GM18870 (cell line): ENCODE results near the gene UPK3A.
"Not testable (repeated sequence)": the region's sequence is repeated elsewhere in the genome, so short reads cannot be mapped to it uniquely, and the experiment has no call there.

Experiments used
- ATAC-seq: cut with Tn5 transposase; IDR thresholded peaks from one replicate; pipeline ENCODE4 v1.9.1; 2021; ENCODE audit warnings: moderate library complexity; ENCODE audit not compliant: unreplicated experiment

Gene UPK3A

DNA sequence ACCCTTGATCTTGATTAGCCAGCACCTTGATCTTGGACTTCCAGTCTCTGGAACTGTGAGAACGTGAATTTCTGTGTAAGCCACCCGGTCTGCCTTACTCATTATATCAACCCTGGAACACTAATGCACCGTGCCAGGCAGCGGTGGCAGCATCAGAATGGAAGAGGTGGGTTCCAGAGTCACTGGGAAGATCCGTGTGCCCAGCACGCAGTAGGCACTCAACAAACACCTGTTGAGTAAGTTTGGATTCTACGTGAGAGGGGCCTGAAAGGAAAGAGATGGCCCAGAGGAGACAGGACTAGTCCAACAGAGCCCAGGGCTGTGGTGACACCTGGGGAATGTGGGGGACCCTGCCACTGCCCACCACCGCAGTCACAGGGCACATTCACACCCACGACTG is 6.6 kb upstream of the UPK3A start:
- no peak for ATAC-seq

DNA sequence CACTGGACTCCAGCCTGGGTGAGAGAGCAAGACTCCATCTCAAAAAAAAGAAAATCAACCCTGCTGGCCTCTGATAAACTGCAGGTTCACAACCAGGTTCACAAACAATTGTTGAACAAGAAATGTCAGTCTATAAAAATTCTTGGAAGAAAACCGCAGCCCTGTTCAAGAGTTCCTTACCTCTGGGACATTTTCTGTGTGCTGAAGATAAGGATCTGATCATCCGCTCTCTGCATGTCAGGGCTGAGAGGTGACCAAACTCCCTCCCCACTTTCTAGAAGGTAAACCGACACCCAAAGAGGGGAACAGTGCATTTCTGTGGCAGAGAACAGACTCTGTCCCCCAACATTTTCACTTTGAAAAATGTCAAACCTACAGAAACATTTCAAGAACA is 4.2 kb upstream of the UPK3A start:
- no peak for ATAC-seq

DNA sequence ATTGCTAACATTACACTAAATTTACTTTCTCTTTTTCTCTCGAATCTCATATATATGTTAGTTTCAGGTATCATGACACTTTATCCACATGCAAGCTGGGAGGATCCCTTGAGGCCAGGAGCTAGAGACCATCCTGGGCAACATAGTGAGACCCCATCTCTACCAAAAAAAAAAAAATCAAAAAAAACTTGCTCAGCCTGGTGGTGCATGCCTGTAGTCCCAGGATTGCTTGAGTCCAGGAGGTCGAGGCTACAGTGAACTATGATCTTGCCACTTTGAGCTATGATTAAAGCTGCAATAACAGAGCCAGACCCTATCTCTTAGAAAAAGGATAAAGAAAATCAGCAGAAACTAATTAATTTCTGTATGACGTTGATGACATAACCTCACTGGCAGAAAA is 3.7 kb upstream of the UPK3A start:
- no peak for ATAC-seq

DNA sequence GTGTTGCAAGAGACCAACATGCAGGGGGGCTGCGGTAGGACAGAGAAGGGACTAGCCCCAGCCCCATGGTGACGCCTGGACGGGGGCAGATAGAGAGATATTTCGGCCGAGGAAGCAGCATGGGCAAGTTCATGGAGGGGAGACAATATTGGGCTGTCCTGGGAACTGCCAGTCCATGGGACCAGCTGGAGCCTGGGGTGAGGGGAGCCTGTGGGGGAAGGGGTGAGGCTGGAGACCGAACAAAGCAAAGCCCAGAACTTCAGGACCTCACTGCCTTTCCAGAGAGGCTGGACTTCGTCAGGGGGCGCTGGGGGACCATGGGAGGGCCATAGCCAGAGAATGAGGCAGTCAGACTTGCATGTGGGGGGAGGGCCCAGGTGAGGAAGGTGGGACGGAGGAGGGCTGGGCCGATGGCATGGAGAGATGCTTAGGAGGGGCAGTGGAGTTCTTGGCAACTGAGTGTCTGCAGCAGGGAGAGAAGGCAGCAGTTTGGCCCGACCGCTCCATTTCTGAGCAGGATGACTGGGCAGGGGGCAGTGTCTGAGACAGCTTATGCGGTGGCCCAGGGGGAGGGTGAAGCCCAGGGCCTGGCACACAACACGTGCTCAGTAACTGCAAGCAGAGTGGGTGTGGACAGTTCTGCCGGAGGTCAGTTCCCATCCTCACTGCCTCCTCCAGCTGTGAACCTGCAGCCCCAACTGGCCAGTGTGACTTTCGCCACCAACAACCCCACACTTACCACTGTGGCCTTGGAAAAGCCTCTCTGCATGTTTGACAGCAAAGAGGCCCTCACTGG is 712 bp downstream of the UPK3A start:
- ATAC-seq, result no peak

GRCh38 chr22:45286854-45287551 is 2.3 kb downstream of the UPK3A start:
- ATAC-seq, result no peak

DNA sequence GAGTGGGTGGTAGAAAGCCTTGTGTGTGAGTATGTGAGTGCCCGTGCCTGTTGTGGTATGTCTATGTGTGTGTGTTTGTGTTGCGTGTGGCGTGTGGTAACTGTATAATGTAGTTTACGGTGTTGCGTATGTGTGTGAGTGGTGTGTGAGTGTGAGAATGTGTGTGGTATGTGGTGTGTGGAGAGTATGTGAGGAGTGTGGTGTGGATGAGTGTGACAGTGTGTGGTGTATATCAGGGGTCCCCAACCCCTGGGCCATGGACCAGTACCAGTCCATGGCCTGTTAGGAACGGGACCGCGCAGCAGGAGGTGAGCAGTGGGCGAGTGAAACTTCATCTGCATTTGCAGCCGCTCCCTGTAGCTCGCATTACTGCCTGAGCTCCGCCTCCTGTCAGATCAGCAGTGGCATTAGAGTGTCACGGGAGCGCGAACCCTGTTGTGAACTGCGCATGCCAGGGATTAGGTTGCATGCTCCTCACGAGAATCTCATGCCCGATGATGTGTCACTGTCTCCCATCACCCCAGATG is 5.7 kb downstream of the UPK3A start:
- ATAC-seq, result no peak

DNA sequence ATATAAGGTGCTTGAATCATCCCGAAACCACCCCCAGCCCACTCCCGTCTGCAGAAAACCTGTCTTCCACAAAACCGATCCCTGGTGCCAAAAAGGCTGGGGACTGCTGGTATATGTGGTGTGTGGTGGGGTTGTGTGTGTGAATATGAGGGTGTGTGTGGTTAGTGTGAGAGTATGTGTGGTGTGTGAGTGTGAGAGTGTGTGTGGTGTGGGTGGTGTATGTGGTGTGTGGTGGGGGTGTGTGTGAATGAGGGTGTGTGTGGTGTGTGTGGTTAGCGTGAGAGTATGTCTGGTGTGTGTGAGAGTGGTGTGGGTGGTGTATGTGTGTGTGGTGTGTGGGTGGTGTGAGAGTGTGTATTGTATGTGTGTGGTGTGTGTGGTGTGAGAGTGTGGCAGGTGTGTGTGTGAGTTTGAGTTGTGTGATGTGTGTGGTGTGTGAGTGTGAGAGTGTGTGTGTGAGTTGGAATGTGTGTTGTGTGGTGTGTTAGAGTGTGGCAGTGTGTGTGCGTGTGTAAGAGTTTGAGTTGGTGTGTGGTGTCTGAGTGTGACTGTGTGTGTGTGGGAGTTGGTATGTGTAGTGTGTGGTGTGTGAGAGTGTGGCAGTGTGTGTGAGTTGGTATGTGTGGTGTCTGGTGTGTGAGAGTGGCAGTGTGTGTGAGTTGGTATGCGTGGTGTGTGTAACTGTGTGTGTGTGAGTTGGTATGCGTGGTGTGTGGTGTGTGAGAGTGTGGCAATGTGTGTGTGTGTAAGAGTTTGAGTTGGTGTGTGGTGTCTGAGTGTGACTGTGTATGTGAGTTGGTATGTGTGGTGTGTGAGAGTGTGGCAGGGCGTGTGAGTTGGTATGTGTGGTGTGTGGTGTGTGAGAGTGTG is 6.5 kb downstream of the UPK3A start:
- no peak for ATAC-seq

- ATAC-seq, result no peak
These were observed 7.2 kb downstream of the UPK3A start for GRCh38 chr22:45291931-45292290.

- no peak for ATAC-seq
These were observed 8.1 kb downstream of the UPK3A start for GRCh38 chr22:45292731-45293442.

DNA sequence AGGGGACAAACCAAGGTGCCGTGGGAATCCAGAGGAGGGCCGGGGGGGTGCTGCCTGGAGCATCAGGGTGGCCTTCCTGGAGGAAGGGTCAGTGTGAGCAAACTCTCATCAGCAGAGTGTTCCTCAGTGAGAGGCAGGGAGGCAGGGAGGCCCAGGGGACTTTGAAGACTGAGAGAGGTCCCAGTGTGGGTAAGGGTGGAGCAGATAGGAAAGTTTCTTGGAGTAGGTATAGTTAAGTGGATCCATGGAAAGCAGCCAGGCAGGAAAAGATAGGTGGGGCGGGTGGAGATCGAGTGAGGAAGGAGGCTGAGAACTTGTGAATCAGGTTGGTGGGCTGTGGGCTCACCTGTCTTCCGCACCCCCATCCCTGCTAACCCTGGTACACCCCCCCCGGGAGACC is 9.3 kb downstream of the UPK3A start:
- ATAC-seq, result no peak

GRCh38 chr22:45295004-45295403 is 10.3 kb downstream of the UPK3A start:
- ATAC-seq, result not testable (repeated sequence)

DNA sequence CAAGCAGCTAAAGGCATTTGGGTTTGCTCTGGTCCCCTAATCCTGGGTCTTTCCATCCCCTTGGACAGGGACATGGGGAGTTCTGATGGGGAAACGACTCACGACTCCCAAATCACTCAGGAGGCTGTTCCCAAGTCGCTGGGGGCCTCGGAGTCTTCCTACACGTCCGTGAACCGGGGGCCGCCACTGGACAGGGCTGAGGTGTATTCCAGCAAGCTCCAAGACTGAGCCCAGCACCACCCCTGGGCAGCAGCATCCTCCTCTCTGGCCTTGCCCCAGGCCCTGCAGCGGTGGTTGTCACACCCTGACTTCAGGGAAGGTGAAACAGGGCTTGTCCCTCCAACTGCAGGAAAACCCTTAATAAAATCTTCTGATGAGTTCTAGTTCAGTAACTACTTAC is 10.7 kb downstream of the UPK3A start:
- no peak for ATAC-seq

DNA sequence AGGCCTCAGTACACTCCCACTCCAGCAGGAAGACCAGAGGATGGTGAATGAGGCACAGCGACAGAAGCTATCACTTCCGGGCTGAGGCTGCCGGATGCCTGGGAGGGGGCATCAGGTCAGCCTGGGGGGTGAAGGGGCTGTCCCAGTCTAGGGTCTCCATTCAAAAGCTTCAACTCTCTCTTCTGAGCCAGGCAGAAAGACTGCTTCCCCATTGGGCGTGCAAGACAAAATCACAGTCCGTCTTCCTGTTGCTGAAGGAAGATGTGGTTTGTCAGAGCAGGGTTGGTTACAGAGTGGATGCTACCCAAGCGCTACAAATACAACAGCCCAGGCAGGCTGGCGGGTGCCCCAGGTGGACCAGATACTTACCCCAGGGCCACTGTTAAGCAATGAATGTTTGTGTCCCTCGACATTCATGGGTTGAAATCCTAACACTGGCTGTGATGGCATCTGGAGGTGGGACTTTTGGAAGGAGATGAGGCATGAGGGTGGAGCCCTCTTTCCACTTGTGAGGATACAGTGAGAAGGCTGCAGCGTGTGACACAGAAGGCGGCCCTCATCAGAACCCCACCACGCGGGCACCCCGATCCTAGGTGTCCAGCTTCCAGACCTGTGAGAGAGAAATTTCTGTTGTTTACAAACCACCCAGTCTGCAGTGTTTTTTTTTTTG is 12.0 kb downstream of the UPK3A start:
- ATAC-seq, result no peak

- ATAC-seq, result no peak
These were observed 14.3 kb downstream of the UPK3A start for GRCh38 chr22:45298934-45299505.

- no peak for ATAC-seq
These were observed 18.0 kb downstream of the UPK3A start for GRCh38 chr22:45302751-45303150.

- ATAC-seq, result no peak
These were observed 18.4 kb downstream of the UPK3A start for GRCh38 chr22:45303181-45303580.

DNA sequence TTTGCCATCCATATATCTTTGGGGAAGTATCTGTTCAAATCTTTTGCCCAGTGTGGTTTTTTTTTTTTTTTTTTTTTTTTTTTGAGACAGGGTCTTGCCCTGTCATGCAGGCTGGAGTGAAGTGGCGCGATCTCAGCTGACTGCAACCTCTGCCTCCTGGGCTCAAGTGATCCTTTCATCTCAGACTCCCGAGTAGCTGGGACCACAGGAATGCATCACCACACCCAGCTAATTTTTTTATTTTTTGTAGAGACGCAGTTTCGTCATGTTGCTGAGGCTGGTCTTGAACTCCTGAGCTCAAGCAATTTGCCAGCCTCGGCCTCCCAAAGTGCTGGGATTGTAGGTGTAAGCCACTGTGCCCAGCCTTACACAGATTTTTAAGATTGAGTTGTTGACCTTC is 20.2 kb downstream of the UPK3A start:
- ATAC-seq, result no peak

GRCh38 chr22:45305456-45306075 is 20.8 kb downstream of the UPK3A start:
- ATAC-seq, result no peak

GRCh38 chr22:45306139-45306538 is 21.4 kb downstream of the UPK3A start:
- ATAC-seq, result no peak
